IPS DF 6.9 (cell line): ENCODE data around the gene CLEC4C.

Experiments
- DNase-seq: peaks from one replicate; pipeline ENCODE4 v3.0.0-alpha.2; 2013; ENCODE audit warnings: low read depth, low spot score
- H3K27ac ChIP-seq: one replicate; pipeline ENCODE4 v1.5.1; 2013; ENCODE audit warnings: low read length, control low read depth
- H3K27me3 ChIP-seq: 2 replicates; pipeline ENCODE4 v1.6.1; 2013; ENCODE audit warnings: mild to moderate bottlenecking, low read length; ENCODE audit not compliant: control insufficient read depth, insufficient read depth
- H3K36me3 ChIP-seq: 2 replicates; pipeline ENCODE4 v1.6.1; 2013; ENCODE audit warnings: low read length; ENCODE audit not compliant: control insufficient read depth, insufficient read depth
- H3K4me1 ChIP-seq: 2 replicates; pipeline ENCODE4 v1.6.1; 2013; ENCODE audit warnings: low read length; ENCODE audit not compliant: control insufficient read depth, insufficient read depth
- H3K4me3 ChIP-seq: 2 replicates; pipeline ENCODE4 v1.5.1; 2013; ENCODE audit warnings: mild to moderate bottlenecking, low read length
- H3K9me3 ChIP-seq: 2 replicates; pipeline ENCODE4 v1.6.1; 2013; ENCODE audit warnings: low read length, inconsistent platforms; ENCODE audit not compliant: control insufficient read depth, insufficient read depth
- WGBS: extraction: QIAGEN DNeasy Blood & Tissue Kit; methylation state at CpG from one replicate; pipeline ENCODE4 v1.1.7; 2013; ENCODE audit warnings: mixed read lengths, missing lambda C conversion rate; ENCODE audit not compliant: insufficient read length, insufficient coverage; 5-methylcytosine and 5-hydroxymethylcytosine counted together

The CLEC4C gene

DNA sequence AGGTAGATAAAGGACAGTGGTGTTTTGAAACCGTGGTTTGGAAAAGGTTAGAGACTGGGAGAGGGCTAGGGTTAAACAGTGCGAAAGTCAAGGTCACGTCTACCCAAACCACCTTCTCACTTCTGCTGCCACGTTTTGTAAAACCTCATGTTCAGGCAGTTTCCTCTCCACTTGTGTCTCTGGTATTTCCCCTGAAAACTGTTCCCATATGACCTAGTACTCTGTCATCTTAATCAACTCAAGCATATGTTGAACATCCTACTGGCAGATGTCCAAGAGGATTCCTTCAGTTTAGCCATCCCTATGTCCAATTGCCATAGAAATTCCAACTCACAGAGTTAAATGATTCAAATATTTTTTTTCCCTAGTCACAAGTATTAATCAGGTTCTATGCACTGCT lies 17.4 kb downstream of the CLEC4C start:
- Histone ChIP-seq H3K4me1 (0 out of 2 replicates have a peak, but pooled peaks cover 1% of the 10 kb centered on the region), H3K9me3 (no peaks in the 10 kb centered on the region), H3K27ac (no peak overlapping the region), H3K36me3 (no peaks in the 10 kb centered on the region), H3K4me3 (no peak overlapping the region), H3K27me3 (no peaks in the 10 kb centered on the region)
- WGBS = no CpG with 5 or more reads among the region's 4 CpGs
- no peak for DNase-seq

GRCh38 chr12:7723926-7724325 lies 23.2 kb downstream of the CLEC4C start:
- no CpG with 5 or more reads among the region's 3 CpGs for WGBS
- H3K36me3 ChIP-seq = no peaks in the 10 kb centered on the region
- no peaks in the 10 kb centered on the region for H3K9me3 ChIP-seq
- no peaks in the 10 kb centered on the region for H3K27me3 ChIP-seq
- H3K4me1 ChIP-seq = no peaks in the 10 kb centered on the region
- no peak for DNase-seq
- no peak overlapping the region for H3K27ac ChIP-seq
- H3K4me3 ChIP-seq = no peak overlapping the region

- WGBS = no CpG with 5 or more reads among the region's 15 CpGs
- Histone ChIP-seq H3K4me3 (no peak overlapping the region), H3K27me3 (no peaks in the 10 kb centered on the region), H3K9me3 (no peaks in the 10 kb centered on the region), H3K36me3 (no peaks in the 10 kb centered on the region), H3K4me1 (no peaks in the 10 kb centered on the region), H3K27ac (no peak overlapping the region)
- no peak for DNase-seq
Measured at GRCh38 chr12:7719946-7720730, 27.0 kb downstream of the CLEC4C start.

DNA sequence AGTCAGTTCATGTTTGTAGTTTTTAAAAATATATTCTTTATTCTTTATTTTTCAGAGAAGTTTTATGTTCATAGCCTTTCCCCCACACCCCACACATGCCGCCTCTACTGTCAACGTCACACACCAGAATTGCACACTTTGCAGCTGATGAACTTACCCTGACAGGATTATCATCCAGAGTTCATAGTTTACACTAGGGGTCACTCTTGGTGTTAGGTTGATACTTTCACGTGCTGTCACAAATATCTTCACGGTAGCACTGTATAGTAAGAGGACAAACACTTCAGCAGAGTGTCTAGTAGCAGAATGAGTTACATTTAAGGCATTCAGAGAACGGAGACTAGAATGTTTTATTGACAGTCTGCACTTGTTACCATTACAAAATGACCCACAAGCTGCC lies 30.8 kb downstream of the CLEC4C start:
- H3K36me3 ChIP-seq = no peaks in the 10 kb centered on the region
- no peaks in the 10 kb centered on the region for H3K4me1 ChIP-seq
- no peaks in the 10 kb centered on the region for H3K9me3 ChIP-seq
- no CpG with 5 or more reads among the region's 5 CpGs for WGBS
- H3K27me3 ChIP-seq = no peaks in the 10 kb centered on the region
- no peak overlapping the region for H3K4me3 ChIP-seq
- DNase-seq = no peak
- no peak overlapping the region for H3K27ac ChIP-seq

DNA sequence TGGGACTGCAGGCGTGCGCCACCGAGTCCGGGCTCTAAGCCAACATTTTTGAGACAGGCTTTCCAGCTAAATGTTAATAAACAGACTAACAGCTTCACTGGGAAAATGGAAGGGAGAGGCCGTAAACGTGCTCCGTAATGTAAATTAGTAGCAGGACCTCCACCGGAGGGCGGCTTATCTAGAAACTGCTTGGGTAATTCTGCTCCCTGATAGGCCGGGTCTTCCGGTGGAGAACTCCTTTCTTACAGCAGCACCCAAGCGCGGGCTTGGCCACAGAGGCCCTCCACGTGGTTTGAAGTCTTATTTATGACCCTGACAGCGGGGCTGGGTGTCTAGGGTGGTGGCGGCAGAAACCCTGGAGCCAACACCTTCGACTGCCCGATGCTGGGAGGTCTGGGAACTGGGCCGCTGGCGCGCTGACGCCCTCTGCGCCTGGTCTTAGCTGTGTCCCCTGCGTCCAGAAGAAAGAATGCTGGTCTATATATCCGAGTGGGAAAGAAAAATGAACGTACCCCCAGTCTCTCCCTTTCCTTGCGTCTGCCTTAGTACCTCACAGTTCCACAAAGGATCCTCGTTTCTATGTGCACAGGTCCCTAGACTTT lies 34.2 kb downstream of the CLEC4C start:
- H3K27ac ChIP-seq = no peak overlapping the region
- H3K27me3 ChIP-seq = no peaks in the 10 kb centered on the region
- no peaks in the 10 kb centered on the region for H3K9me3 ChIP-seq
- H3K4me1 ChIP-seq = no peaks in the 10 kb centered on the region
- no peak for DNase-seq
- no peak overlapping the region for H3K4me3 ChIP-seq
- WGBS = no CpG with 5 or more reads among the region's 28 CpGs
- H3K36me3 ChIP-seq = no peaks in the 10 kb centered on the region

DNA sequence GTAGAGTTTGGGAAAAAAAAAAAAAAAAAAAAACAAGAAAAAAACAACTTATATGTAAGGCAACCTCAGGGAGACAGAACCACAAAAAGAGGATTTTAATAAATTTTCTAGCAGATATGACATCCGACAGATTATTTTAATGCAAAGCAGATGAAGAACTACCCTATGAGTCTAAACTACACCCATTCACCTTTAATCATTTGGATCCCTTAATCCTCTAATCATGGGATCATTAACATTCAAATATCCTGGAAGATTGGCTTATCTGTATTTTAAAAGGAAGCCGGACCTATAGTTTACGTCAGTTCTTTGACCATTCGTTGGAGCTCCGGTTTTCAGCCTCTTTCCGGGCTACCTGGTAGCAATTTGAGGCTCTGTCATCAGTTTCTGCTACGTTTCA lies 36.0 kb downstream of the CLEC4C start, which contains the start of gene DPPA3:
Gene DPPA3, plus strand, starts transcription at position 301 of the 400 bp plus-strand sequence. CDS start 138 bp downstream, outside the sequence.
- no peaks in the 10 kb centered on the region for H3K36me3 ChIP-seq
- no peak for DNase-seq
- WGBS = no CpG with 5 or more reads among the region's 7 CpGs
- no peaks in the 10 kb centered on the region for H3K9me3 ChIP-seq
- H3K27me3 ChIP-seq = no peaks in the 10 kb centered on the region
- no peak within 1 kb of the TSS for H3K4me3 ChIP-seq
- no peak within 1 kb of the TSS for H3K27ac ChIP-seq
- no peaks in the 10 kb centered on the region for H3K4me1 ChIP-seq

DNA sequence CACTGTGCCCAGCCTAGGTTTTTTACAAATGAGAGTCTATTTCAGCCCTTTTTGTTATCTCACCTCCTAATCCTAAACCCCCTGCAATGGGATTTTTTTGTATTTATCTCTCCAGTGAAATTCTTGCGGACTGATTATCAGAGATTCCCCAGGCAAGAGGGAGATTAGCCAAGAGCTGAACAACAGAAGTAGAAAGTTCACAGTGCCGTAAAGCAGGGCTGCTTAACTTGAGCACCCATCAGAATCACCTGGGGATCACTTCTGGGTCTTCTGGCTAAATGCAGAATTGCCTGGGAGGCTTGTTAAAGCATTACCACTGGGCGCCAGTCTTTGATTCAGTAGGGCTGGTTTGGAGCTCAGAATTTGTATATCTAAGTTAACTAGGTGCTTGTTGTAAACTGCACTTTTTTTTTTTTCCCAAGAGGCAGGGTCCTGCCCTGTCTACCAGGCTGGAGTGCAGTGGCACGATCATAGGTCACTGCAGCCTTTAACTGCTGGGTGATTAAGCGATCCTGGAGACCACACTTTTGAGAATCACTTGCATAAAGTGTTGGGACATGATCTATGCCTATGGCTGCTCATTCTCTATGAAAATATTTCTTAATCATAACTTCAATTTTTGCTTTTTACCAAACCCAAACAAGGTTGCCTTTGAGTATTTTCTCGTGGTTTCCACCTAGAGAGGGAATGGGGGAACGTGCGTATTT lies 37.1 kb downstream of the CLEC4C start:
- Histone ChIP-seq H3K27me3 (no peaks in the 10 kb centered on the region), H3K27ac (no peak overlapping the region), H3K4me1 (no peaks in the 10 kb centered on the region), H3K4me3 (no peak overlapping the region), H3K36me3 (no peaks in the 10 kb centered on the region), H3K9me3 (no peaks in the 10 kb centered on the region)
- DNase-seq = no peak
- no CpG with 5 or more reads among the region's 8 CpGs for WGBS

- H3K4me1 ChIP-seq = no peaks in the 10 kb centered on the region; the same call in 1 of the 2 replicates
- no peak overlapping the region for H3K27ac ChIP-seq
- DNase-seq = no peak
- H3K27me3 ChIP-seq = no peaks in the 10 kb centered on the region
- H3K36me3 ChIP-seq = no peaks in the 10 kb centered on the region
- H3K9me3 ChIP-seq = no peaks in the 10 kb centered on the region
- no peak overlapping the region for H3K4me3 ChIP-seq
- WGBS = no CpG with 5 or more reads among the region's 29 CpGs
Measured at GRCh38 chr12:7705846-7706245, 41.3 kb downstream of the CLEC4C start.

GRCh38 chr12:7695566-7696197 lies 51.5 kb downstream of the CLEC4C start, which contains the start of gene GDF3:
GDF3 (minus strand) TSS chr12:7695775; CDS start chr12:7695728, 47 bp downstream.
- no CpG with 5 or more reads among the region's 7 CpGs for WGBS
- Histone ChIP-seq H3K27ac (no peak within 1 kb of the TSS), H3K9me3 (no peaks in the 10 kb centered on the region), H3K36me3 (no peaks in the 10 kb centered on the region), H3K4me3 (no peak within 1 kb of the TSS), H3K27me3 (no peaks in the 10 kb centered on the region), H3K4me1 (peaks cover 6% of the 10 kb centered on the region; the same call in 1 of the 2 replicates)
- no peak for DNase-seq

DNA sequence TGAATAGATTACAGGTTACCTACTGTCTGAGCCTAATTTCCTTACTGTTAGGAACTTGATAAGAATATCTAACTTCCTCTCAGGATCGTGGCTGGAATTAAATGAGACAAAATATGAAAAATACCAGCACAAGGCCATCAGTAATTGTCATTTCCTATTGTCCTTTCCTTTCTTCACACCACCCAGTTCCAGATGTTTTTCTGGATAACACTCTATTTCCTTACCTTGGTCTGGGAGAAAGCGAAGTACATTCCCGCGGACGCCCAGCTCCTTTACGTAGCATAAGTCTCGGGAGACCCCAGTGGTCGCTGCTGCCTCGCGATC lies 52.0 kb downstream of the CLEC4C start:
- peaks cover 6% of the 10 kb centered on the region; the same call in 1 of the 2 replicates for H3K4me1 ChIP-seq
- no peak for DNase-seq
- H3K4me3 ChIP-seq = no peak overlapping the region
- no CpG with 5 or more reads among the region's 10 CpGs for WGBS
- H3K27ac ChIP-seq = no peak overlapping the region
- no peaks in the 10 kb centered on the region for H3K27me3 ChIP-seq
- H3K9me3 ChIP-seq = no peaks in the 10 kb centered on the region
- H3K36me3 ChIP-seq = no peaks in the 10 kb centered on the region
